HG02678 (cell line): ENCODE data around the gene WDR72.
A peak's percentile ranks its signal among the peaks of the same experiment; 100 is the strongest.

Experiments
- ATAC-seq: cut with Tn5 transposase; IDR thresholded peaks from one replicate; pipeline ENCODE4 v1.9.1; 2021; ENCODE audit warnings: mild to moderate bottlenecking, moderate library complexity; ENCODE audit not compliant: unreplicated experiment

Gene WDR72

GRCh38 chr15:53611145-53611920, 148.1 kb downstream of the WDR72 start:
- ATAC-seq, result no peak

- no peak for ATAC-seq
Observed at GRCh38 chr15:53591041-53591440, 168.4 kb downstream of the WDR72 start.

GRCh38 chr15:53590380-53590779, 169.1 kb downstream of the WDR72 start:
- ATAC-seq, result no peak

- ATAC-seq, result no peak
Observed at GRCh38 chr15:53589520-53590057, 169.9 kb downstream of the WDR72 start.

- ATAC-seq, result no peak
Observed at GRCh38 chr15:53588773-53589172, 170.7 kb downstream of the WDR72 start.

GRCh38 chr15:53586799-53587198, 172.7 kb downstream of the WDR72 start:
- peak; percentile 55 for ATAC-seq

- ATAC-seq, result no peak
Observed at GRCh38 chr15:53581513-53581912, 177.9 kb downstream of the WDR72 start.

GRCh38 chr15:53580366-53580765, 179.1 kb downstream of the WDR72 start:
- ATAC-seq, result no peak

GRCh38 chr15:53576841-53577240, 182.6 kb downstream of the WDR72 start:
- no peak for ATAC-seq

- ATAC-seq, result no peak
Observed at GRCh38 chr15:53573091-53573490, 186.4 kb downstream of the WDR72 start.

GRCh38 chr15:53569751-53570480, 189.5 kb downstream of the WDR72 start:
- ATAC-seq, result no peak

GRCh38 chr15:53566912-53567311, 192.6 kb downstream of the WDR72 start:
- no peak for ATAC-seq

GRCh38 chr15:53565721-53566120, 193.7 kb downstream of the WDR72 start:
- ATAC-seq, result no peak

- ATAC-seq, result no peak
Observed at GRCh38 chr15:53564647-53565046, 194.8 kb downstream of the WDR72 start.

- no peak for ATAC-seq
Observed at GRCh38 chr15:53563627-53564026, 195.8 kb downstream of the WDR72 start.

- ATAC-seq, result no peak
Observed at GRCh38 chr15:53559364-53560277, 199.8 kb downstream of the WDR72 start.

- no peak for ATAC-seq
Observed at GRCh38 chr15:53558384-53558783, 201.1 kb downstream of the WDR72 start.

- no peak for ATAC-seq
Observed at GRCh38 chr15:53555226-53555625, 204.2 kb downstream of the WDR72 start.

GRCh38 chr15:53549697-53550305, 209.7 kb downstream of the WDR72 start:
- ATAC-seq, result no peak

- ATAC-seq, result no peak
Observed at GRCh38 chr15:53548236-53548635, 211.2 kb downstream of the WDR72 start.
